HepG2 (cell line): ENCODE data around the gene MEX3D. TPM values are rescaled to one million over a fixed set of nuclear protein-coding genes. Genes with fewer than 3 reads are reported as not detected.
A peak's percentile ranks its signal among the peaks of the same experiment; 100 is the strongest.

ENCODE experiments used
- ATAC-seq: fragments of 200-7000 bp; cut with Tn5 transposase; 3 replicates; pipeline ENCODE4 v1.9.1; 2020; ENCODE audit warnings: mild to moderate bottlenecking, moderate library complexity
- BruUV-seq: library from RNA; stranded (reverse); fragments of 400-500 nt; replicated peaks from 2 replicates; lab custom pipeline; 2021; lab: Mats Ljungman, UMichigan
- CTCF ChIA-PET: fragments of 300-600 bp; formaldehyde crosslinking; extraction: SDS; loops from one replicate; lab custom pipeline; 2021; ENCODE audit warnings: low total read pairs, inconsistent platforms, low intra/inter-chr PET ratio; lab: Yijun Ruan, JAX
- POLR2A ChIA-PET: fragments of 350-600 bp; sonication (Branson Sonifier 250); formaldehyde crosslinking; loops from one replicate; lab custom pipeline; 2020; ENCODE audit warnings: antibody characterized with exemption, inconsistent platforms; lab: Yijun Ruan, JAX
- DNase-seq: peaks from one replicate; pipeline ENCODE4 v3.0.0-alpha.2; 2015; ENCODE audit warnings: low spot score
- FAIRE-seq: peaks from 3 replicates; lab custom pipeline; 2011; peaks lifted over from hg19 to GRCh38; lab: Jason Lieb, UNC
- H2AFZ ChIP-seq: one replicate; pipeline ENCODE4 v1.6.1; 2011; ENCODE audit warnings: low read length, inconsistent platforms
- H3K27ac ChIP-seq: fragments of 300-600 bp; 3 replicates; pipeline ENCODE4 v1.8.0; 2011; ENCODE audit warnings: mixed run types, mild to moderate bottlenecking, mixed read lengths, low read length, inconsistent platforms; ENCODE audit not compliant: insufficient read depth; ENCODE audit errors: extremely low read length
- H3K27me3 ChIP-seq, 2 experiments: fragments of 200-600 bp in 1 of 2; 2 replicates in 1 of 2; 3 replicates in 1 of 2; pipeline versions ENCODE4 v1.6.0 to v1.8.0; 2011; ENCODE audit warnings: low read length in 2 of 2, mild to moderate bottlenecking in 2 of 2, moderate library complexity in 2 of 2, inconsistent platforms in 1 of 2; ENCODE audit not compliant: insufficient read depth in 2 of 2, control insufficient read depth in 1 of 2
- H3K36me3 ChIP-seq, 2 experiments: fragments of 200-600 bp in 1 of 2; replicated peaks in 1 of 2; 2 replicates in 1 of 2; 3 replicates in 1 of 2; pipeline versions ENCODE4 v1.5.1 to v1.8.0; 2011; ENCODE audit warnings: low read length in 2 of 2, inconsistent platforms in 1 of 2; ENCODE audit not compliant: insufficient read depth in 2 of 2, control insufficient read depth in 1 of 2
- H3K4me1 ChIP-seq: 2 replicates; pipeline ENCODE4 v1.5.1; 2012; ENCODE audit warnings: low read length, inconsistent platforms; ENCODE audit not compliant: insufficient read depth
- H3K4me2 ChIP-seq: 2 replicates; pipeline ENCODE4 v1.6.0; 2011; ENCODE audit warnings: low read depth, low read length, inconsistent platforms
- H3K4me3 ChIP-seq, 3 experiments: fragments of 200-600 bp in 1 of 3; sonication (generic), shearing (Covaris generic) in 1 of 3; replicated peaks in 1 of 3; 2 replicates each; pipeline ENCODE4 v1.5.1; 2011 to 2016; ENCODE audit warnings: low read length in 3 of 3, inconsistent platforms in 2 of 3, low read depth in 2 of 3, mild to moderate bottlenecking in 2 of 3, control low read depth in 1 of 3, mixed read lengths in 1 of 3; ENCODE audit not compliant: insufficient read depth in 1 of 3
- H3K79me2 ChIP-seq: one replicate; pipeline ENCODE4 v1.6.1; 2011; ENCODE audit warnings: low read length, inconsistent platforms; ENCODE audit not compliant: insufficient read depth
- H3K9ac ChIP-seq: 2 replicates; pipeline ENCODE4 v1.6.0; 2011; ENCODE audit warnings: mild to moderate bottlenecking, low read depth, low read length, inconsistent platforms; ENCODE audit not compliant: insufficient read depth
- H3K9me3 ChIP-seq: 2 replicates; pipeline ENCODE4 v1.5.1; 2012; ENCODE audit warnings: mild to moderate bottlenecking, low read length
- H4K20me1 ChIP-seq: 2 replicates; pipeline ENCODE4 v1.6.0; 2011; ENCODE audit warnings: inconsistent platforms, mild to moderate bottlenecking, low read length, moderate library complexity; ENCODE audit not compliant: insufficient read depth
- FOSL2 ChIP-seq: sonication (generic); formaldehyde crosslinking; IDR thresholded peaks from 2 replicates; pipeline ENCODE4 v1.4.0; 2020; ENCODE audit warnings: missing genetic modification reagents
- GABPB1 ChIP-seq: IDR thresholded peaks from 2 replicates; pipeline ENCODE4 v1.6.1; 2016; ENCODE audit warnings: mild to moderate bottlenecking, missing genetic modification reagents, moderate library complexity, missing compliant biosample characterization
- MAFF ChIP-seq: IDR thresholded peaks from 2 replicates; pipeline ENCODE4 v1.6.1; 2011; ENCODE audit warnings: low read depth, low read length, improper control_type of control experiment
- RAD51 ChIP-seq: fragments of 450-650 bp; IDR thresholded peaks from 2 replicates; pipeline ENCODE4 v1.6.1; 2016; ENCODE audit warnings: borderline replicate concordance
- RXRA ChIP-seq: sonication (generic); formaldehyde crosslinking; IDR thresholded peaks from 2 replicates; pipeline ENCODE4 v1.5.1; 2020; ENCODE audit warnings: missing genetic modification reagents
- TBL1XR1 ChIP-seq: fragments of 150-350 bp; IDR thresholded peaks from 2 replicates; pipeline ENCODE4 v1.6.1; 2014; ENCODE audit warnings: borderline replicate concordance, low read length; ENCODE audit not compliant: partially characterized antibody
- ZNF614 ChIP-seq: IDR thresholded peaks from 2 replicates; pipeline ENCODE4 v1.6.1; 2018; ENCODE audit warnings: missing biosample characterization, missing genetic modification reagents, inconsistent platforms, borderline replicate concordance
- ZNF672 ChIP-seq: sonication (generic); formaldehyde crosslinking; IDR thresholded peaks from 2 replicates; pipeline ENCODE4 v1.8.1; 2022; ENCODE audit warnings: missing genetic modification reagents
- ZNF687 ChIP-seq: sonication (generic); formaldehyde crosslinking; IDR thresholded peaks from 2 replicates; pipeline ENCODE4 v1.5.1; 2020; ENCODE audit warnings: mild to moderate bottlenecking, missing genetic modification reagents, moderate library complexity
- WGBS: methylation state at CpG from one replicate; pipeline ENCODE4 v1.1.6; 2017; ENCODE audit warnings: low lambda C conversion rate; 5-methylcytosine and 5-hydroxymethylcytosine counted together
- in situ Hi-C: cut with HindIII; loops from 2 replicates; pipeline ENCODE4 v1.10.0; 2017; ENCODE audit warnings: low pct_unique_long_range_greater_than_20kb; ENCODE audit not compliant: extremely low pct_ligation_motif_present
- intact Hi-C: fragments of 100-400 bp; cut with micrococcal nuclease; formaldehyde crosslinking; loops from one replicate; pipeline ENCODE4 v1.10.0; 2022; ENCODE audit not compliant: unreplicated experiment
- polyA plus RNA-seq, 8 experiments: library from polyadenylated mRNA; depleted of rRNA in 3 of 8; stranded (reverse) in 7 of 8; unstranded in 1 of 8; fragments of >200 nt; fragmentation: Illumina TruSeq in 4 of 8; extraction: Trizol in 4 of 8; gene quantifications; 2 replicates each; pipeline versions ENCODE4 v1.2.1 to v1.2.3, GENCODE V29; 2011 to 2016; ENCODE audit warnings: low read depth in 4 of 8, missing spikeins in 1 of 8, mixed read lengths in 1 of 8; ENCODE audit not compliant: insufficient read depth in 1 of 8
- total RNA-seq, 5 experiments: library from RNA; depleted of rRNA; stranded (reverse); fragments of >200 nt; fragmentation: Illumina TruSeq; extraction: Trizol; gene quantifications; 2 replicates each; pipeline ENCODE4 v1.2.3, GENCODE V29; 2016; ENCODE audit warnings: low read depth in 1 of 5
- TF ChIP-seq, protein P1 (sequence below): sonication (generic); formaldehyde crosslinking; IDR thresholded peaks from 2 replicates; pipeline ENCODE4 v1.4.0; 2020; ENCODE audit warnings: missing genetic modification reagents; ENCODE audit errors: not compliant biosample characterization
- TF ChIP-seq, protein P2 (sequence below): sonication (generic); formaldehyde crosslinking; IDR thresholded peaks from 2 replicates; pipeline ENCODE4 v1.5.0; 2020; ENCODE audit warnings: mild to moderate bottlenecking, missing genetic modification reagents

MEX3D gene
- total and polyA plus RNA-seq, 2 of the 13 experiments (the other 11 are each of a cell fraction or from before 2014, with no cell fraction given), result 3.6 to 17.1 TPM

DNA sequence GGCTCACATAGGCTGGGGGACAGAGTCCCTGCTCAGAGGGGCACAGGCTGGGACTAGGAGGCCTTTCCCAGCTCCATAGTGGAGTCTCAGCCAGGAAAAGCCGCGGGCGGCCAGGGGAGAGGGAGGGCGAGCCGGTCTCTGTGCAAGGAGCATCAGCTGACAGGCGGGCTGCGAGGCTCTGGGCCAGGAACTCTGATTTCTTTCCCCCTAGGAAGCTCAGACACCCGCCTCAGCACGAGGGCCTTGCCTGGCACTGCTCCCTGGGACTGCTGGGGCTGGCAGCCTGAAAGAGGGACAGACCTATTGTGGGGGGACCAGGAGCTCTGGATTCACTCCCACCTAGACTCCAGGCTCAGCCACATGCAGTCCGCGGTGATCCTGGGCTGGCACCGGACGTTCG is 46.5 kb downstream of the MEX3D start:
- H3K27ac ChIP-seq, result no peak overlapping the region
- H2AFZ ChIP-seq, result no peak overlapping the region
- no peaks in the 10 kb centered on the region for H3K9me3 ChIP-seq
- H3K36me3 ChIP-seq, result no peaks in the 10 kb centered on the region
- no peak for DNase-seq
- BruUV-seq, result no TSS peak
- peak; percentile 23 for ATAC-seq
- H3K4me1 ChIP-seq, result peaks cover 20% of the 10 kb centered on the region
- intact Hi-C loops (no loop called here), in situ Hi-C loops (no loop called here)
- WGBS, result 50% methylated on average over 9 of the region's 14 CpGs
- no peak overlapping the region for H3K4me2 ChIP-seq
- ChIA-PET POLR2A (no interaction called here), CTCF (no interaction called here)
- no peaks in the 10 kb centered on the region for H4K20me1 ChIP-seq
- H3K27me3 ChIP-seq, result peaks cover 26 to 62% of the 10 kb centered on the region in 2 experiments
- H3K4me3 ChIP-seq, result no peak overlapping the region
- no peak for FAIRE-seq
- H3K79me2 ChIP-seq, result no peaks in the 10 kb centered on the region
- H3K9ac ChIP-seq, result no peak overlapping the region
- TF ChIP-seq ZNF614, result no peak
- no peak for TF ChIP-seq ZNF672 (CRISPR knock-in tag)

GRCh38 chr19:1520203-1520780 is 47.8 kb downstream of the MEX3D start:
- CTCF ChIA-PET, result no interaction called here
- ATAC-seq, result peak; percentile 13; the same call in 1 of the 3 replicates
- in situ Hi-C loops (no loop called here), intact Hi-C loops (no loop called here)
- no peak overlapping the region for H2AFZ ChIP-seq
- H3K4me1 ChIP-seq, result peaks cover 20% of the 10 kb centered on the region
- BruUV-seq, result no TSS peak
- peaks cover 22 to 52% of the 10 kb centered on the region in 2 experiments for H3K27me3 ChIP-seq
- POLR2A ChIA-PET, result no interaction called here
- no peaks in the 10 kb centered on the region for H4K20me1 ChIP-seq
- no peak overlapping the region for H3K9ac ChIP-seq
- 0% methylated on average over 2 of the region's 17 CpGs for WGBS
- H3K36me3 ChIP-seq, result no peaks in the 10 kb centered on the region
- FAIRE-seq, result no peak
- no peaks in the 10 kb centered on the region for H3K9me3 ChIP-seq
- no peaks in the 10 kb centered on the region for H3K79me2 ChIP-seq
- H3K27ac ChIP-seq, result no peak overlapping the region
- DNase-seq, result no peak
- 0 out of 2 replicates have a peak overlapping the region, but pooled peaks have one; percentile 3 for H3K4me2 ChIP-seq
- no peak overlapping the region for H3K4me3 ChIP-seq
- TF ChIP-seq MAFF (peak; percentile 74), TBL1XR1 (no peak), FOSL2 (CRISPR knock-in tag) (peak; percentile 21; the same call in 1 of the 2 replicates), ZNF687 (CRISPR knock-in tag) (peak; percentile 43), RXRA (0 out of 2 replicates have a peak, but pooled peaks have one; percentile 15), RAD51 (no peak), GABPB1 (CRISPR knock-in tag) (peak; percentile 59; the same call in 1 of the 2 replicates)
- TF ChIP-seq, protein P1, sequence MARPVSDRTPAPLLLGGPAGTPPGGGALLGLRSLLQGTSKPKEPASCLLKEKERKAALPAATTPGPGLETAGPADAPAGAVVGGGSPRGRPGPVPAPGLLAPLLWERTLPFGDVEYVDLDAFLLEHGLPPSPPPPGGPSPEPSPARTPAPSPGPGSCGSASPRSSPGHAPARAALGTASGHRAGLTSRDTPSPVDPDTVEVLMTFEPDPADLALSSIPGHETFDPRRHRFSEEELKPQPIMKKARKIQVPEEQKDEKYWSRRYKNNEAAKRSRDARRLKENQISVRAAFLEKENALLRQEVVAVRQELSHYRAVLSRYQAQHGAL (CRISPR knock-in tag), result no peak
- TF ChIP-seq, protein P2, sequence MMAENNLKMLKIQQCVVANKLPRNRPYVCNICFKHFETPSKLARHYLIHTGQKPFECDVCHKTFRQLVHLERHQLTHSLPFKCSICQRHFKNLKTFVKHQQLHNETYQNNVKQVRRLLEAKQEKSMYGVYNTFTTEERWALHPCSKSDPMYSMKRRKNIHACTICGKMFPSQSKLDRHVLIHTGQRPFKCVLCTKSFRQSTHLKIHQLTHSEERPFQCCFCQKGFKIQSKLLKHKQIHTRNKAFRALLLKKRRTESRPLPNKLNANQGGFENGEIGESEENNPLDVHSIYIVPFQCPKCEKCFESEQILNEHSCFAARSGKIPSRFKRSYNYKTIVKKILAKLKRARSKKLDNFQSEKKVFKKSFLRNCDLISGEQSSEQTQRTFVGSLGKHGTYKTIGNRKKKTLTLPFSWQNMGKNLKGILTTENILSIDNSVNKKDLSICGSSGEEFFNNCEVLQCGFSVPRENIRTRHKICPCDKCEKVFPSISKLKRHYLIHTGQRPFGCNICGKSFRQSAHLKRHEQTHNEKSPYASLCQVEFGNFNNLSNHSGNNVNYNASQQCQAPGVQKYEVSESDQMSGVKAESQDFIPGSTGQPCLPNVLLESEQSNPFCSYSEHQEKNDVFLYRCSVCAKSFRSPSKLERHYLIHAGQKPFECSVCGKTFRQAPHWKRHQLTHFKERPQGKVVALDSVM (CRISPR knock-in tag), result peak; percentile 78
